Mesenchymal stem cell (in vitro differentiated cells and primary cell): Measurements from ENCODE around the gene ALDH8A1.

ENCODE experiments used
- DNase-seq: peaks from one replicate; pipeline ENCODE4 v3.0.0-alpha.2; 2013
- H2AFZ ChIP-seq: one replicate; pipeline ENCODE4 v1.6.1; 2013; ENCODE audit warnings: low read depth, mild to moderate bottlenecking, control low read depth, inconsistent platforms, low read length, moderate library complexity
- H2AK5ac ChIP-seq: 2 replicates; pipeline ENCODE4 v1.6.1; 2013; ENCODE audit warnings: low read length, moderate library complexity, mild to moderate bottlenecking, inconsistent platforms; ENCODE audit not compliant: severe bottlenecking
- H2BK120ac ChIP-seq: one replicate; pipeline ENCODE4 v1.6.1; 2013; ENCODE audit warnings: low read depth, mild to moderate bottlenecking, inconsistent platforms, low read length, moderate library complexity
- H2BK12ac ChIP-seq, 2 experiments: one replicate each; pipeline ENCODE4 v1.6.1; 2013; ENCODE audit warnings: inconsistent platforms in 2 of 2, low read length in 2 of 2, mild to moderate bottlenecking in 2 of 2, moderate library complexity in 2 of 2, control low read depth in 1 of 2
- H2BK15ac ChIP-seq: one replicate; pipeline ENCODE4 v1.6.1; 2013; ENCODE audit warnings: mild to moderate bottlenecking, low read depth, inconsistent platforms; ENCODE audit not compliant: poor library complexity, severe bottlenecking
- H2BK5ac ChIP-seq: 2 replicates; pipeline ENCODE4 v1.6.1; 2013; ENCODE audit warnings: low read depth, mild to moderate bottlenecking, low read length, control low read depth, inconsistent platforms; ENCODE audit not compliant: poor library complexity, severe bottlenecking
- H3K14ac ChIP-seq, 2 experiments: one replicate each; pipeline ENCODE4 v1.6.1; 2013; ENCODE audit warnings: inconsistent platforms in 2 of 2, low read length in 2 of 2, control low read depth in 1 of 2, mild to moderate bottlenecking in 1 of 2, moderate library complexity in 1 of 2
- H3K18ac ChIP-seq, 2 experiments: one replicate each; pipeline ENCODE4 v1.6.1; 2013; ENCODE audit warnings: inconsistent platforms in 2 of 2, low read length in 2 of 2, control low read depth in 1 of 2, low read depth in 1 of 2, mild to moderate bottlenecking in 1 of 2
- H3K23ac ChIP-seq, 2 experiments: one replicate each; pipeline ENCODE4 v1.6.1; 2013; ENCODE audit warnings: inconsistent platforms in 2 of 2, low read length in 2 of 2, mild to moderate bottlenecking in 2 of 2, moderate library complexity in 2 of 2, control low read depth in 1 of 2
- H3K27ac ChIP-seq: 2 replicates; pipeline ENCODE4 v1.5.1; 2013; ENCODE audit warnings: mild to moderate bottlenecking, moderate library complexity, low read length, control low read depth, inconsistent platforms; ENCODE audit not compliant: poor library complexity, severe bottlenecking
- H3K27me3 ChIP-seq, 2 experiments: 2 replicates each; pipeline versions ENCODE4 v1.6.1 to v1.7.0; 2013; ENCODE audit warnings: low read length in 2 of 2, mild to moderate bottlenecking in 2 of 2, moderate library complexity in 2 of 2, control low read depth in 1 of 2, inconsistent platforms in 1 of 2; ENCODE audit not compliant: control insufficient read depth in 1 of 2, insufficient read depth in 1 of 2
- H3K36me3 ChIP-seq, 2 experiments: 2 replicates each; pipeline versions ENCODE4 v1.6.1 to v1.7.0; 2013; ENCODE audit warnings: low read length in 2 of 2, control low read depth in 1 of 2, inconsistent platforms in 1 of 2, low read depth in 1 of 2, mild to moderate bottlenecking in 1 of 2; ENCODE audit not compliant: insufficient read depth in 2 of 2, control insufficient read depth in 1 of 2
- H3K4ac ChIP-seq, 2 experiments: one replicate each; pipeline ENCODE4 v1.6.1; 2013; ENCODE audit warnings: inconsistent platforms in 2 of 2, low read length in 2 of 2, mild to moderate bottlenecking in 2 of 2, moderate library complexity in 2 of 2, control low read depth in 1 of 2, low read depth in 1 of 2
- H3K4me1 ChIP-seq: 2 replicates; pipeline ENCODE4 v1.6.1; 2013; ENCODE audit warnings: low read depth, low read length, control low read depth; ENCODE audit not compliant: control insufficient read depth, insufficient read depth
- H3K4me2 ChIP-seq: 2 replicates; pipeline ENCODE4 v1.6.1; 2013; ENCODE audit warnings: low read length, mild to moderate bottlenecking, inconsistent platforms; ENCODE audit not compliant: poor library complexity, severe bottlenecking
- H3K4me3 ChIP-seq, 2 experiments: 2 replicates each; pipeline versions ENCODE4 v1.5.1 to v1.7.0; 2013; ENCODE audit warnings: low read length in 2 of 2, mild to moderate bottlenecking in 2 of 2, control low read depth in 1 of 2, low read depth in 1 of 2; ENCODE audit not compliant: insufficient read depth in 1 of 2
- H3K79me1 ChIP-seq: replicated peaks from 2 replicates; pipeline ENCODE4 v1.6.1; 2013; ENCODE audit warnings: mild to moderate bottlenecking, control low read depth, low read length, inconsistent platforms; ENCODE audit not compliant: poor library complexity, severe bottlenecking
- H3K9ac ChIP-seq: 2 replicates; pipeline ENCODE4 v1.7.0; 2013; ENCODE audit warnings: mild to moderate bottlenecking, low read length, moderate library complexity
- H3K9me3 ChIP-seq: 2 replicates; pipeline ENCODE4 v1.7.0; 2013; ENCODE audit warnings: mild to moderate bottlenecking, low read length; ENCODE audit not compliant: control insufficient read depth
- H4K8ac ChIP-seq: one replicate; pipeline ENCODE4 v1.6.1; 2013; ENCODE audit warnings: inconsistent platforms, mild to moderate bottlenecking, low read length, moderate library complexity
- H4K91ac ChIP-seq: one replicate; pipeline ENCODE4 v1.6.1; 2013; ENCODE audit warnings: mild to moderate bottlenecking, low read length, inconsistent platforms
- WGBS: methylation state at CpG from one replicate; pipeline ENCODE4 v1.1.7; 2013; ENCODE audit warnings: mixed read lengths; 5-methylcytosine and 5-hydroxymethylcytosine counted together

The ALDH8A1 gene

GRCh38 chr6:134994431-134994830 lies 44.5 kb upstream of the ALDH8A1 start:
- H3K27me3 ChIP-seq, result no peaks in the 10 kb centered on the region
- no peak overlapping the region for H3K18ac ChIP-seq
- no peak overlapping the region for H3K4me2 ChIP-seq
- H3K27ac ChIP-seq, result no peak overlapping the region
- no peak overlapping the region for H3K4ac ChIP-seq
- no peak overlapping the region for H2BK15ac ChIP-seq
- DNase-seq, result no peak
- no peak overlapping the region for H2AK5ac ChIP-seq
- H3K79me1 ChIP-seq, result peaks cover 11% of the 10 kb centered on the region
- no peak overlapping the region for H3K9ac ChIP-seq
- H3K4me1 ChIP-seq, result no peaks in the 10 kb centered on the region
- H3K36me3 ChIP-seq, result peaks cover 4 to 69% of the 10 kb centered on the region in 2 experiments
- H3K4me3 ChIP-seq, result no peak overlapping the region
- no peak overlapping the region for H2BK5ac ChIP-seq
- H2BK12ac ChIP-seq, result no peak overlapping the region
- no peak overlapping the region for H4K91ac ChIP-seq
- no peak overlapping the region for H3K14ac ChIP-seq
- no peak overlapping the region for H2BK120ac ChIP-seq
- no peak overlapping the region for H3K23ac ChIP-seq
- H4K8ac ChIP-seq, result no peak overlapping the region
- no peak overlapping the region for H2AFZ ChIP-seq
- no peaks in the 10 kb centered on the region for H3K9me3 ChIP-seq

DNA sequence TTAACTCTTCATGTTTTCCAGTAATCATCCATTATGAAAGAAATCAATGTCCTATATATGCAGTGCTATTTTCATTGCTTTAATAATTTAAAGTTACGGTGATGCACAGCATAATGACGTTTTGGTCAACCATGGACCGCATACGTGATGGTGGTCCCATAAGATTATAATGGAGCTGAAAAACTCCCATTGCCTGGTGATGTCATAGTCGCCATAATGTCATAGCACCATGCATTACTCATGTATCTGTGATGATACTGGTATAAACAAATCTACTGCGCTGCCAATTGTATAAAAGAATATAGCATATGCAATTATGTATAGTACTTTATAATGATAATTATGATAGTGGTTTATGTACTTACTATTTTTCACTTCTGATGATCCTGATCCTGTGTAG lies 42.3 kb upstream of the ALDH8A1 start:
- Histone ChIP-seq H2AFZ (no peak overlapping the region), H3K4me3 (no peak overlapping the region), H2BK120ac (no peak overlapping the region), H2BK5ac (no peak overlapping the region), H3K27me3 (no peaks in the 10 kb centered on the region), H3K4me1 (no peaks in the 10 kb centered on the region), H3K23ac (no peak overlapping the region), H3K4me2 (no peak overlapping the region), H2AK5ac (no peak overlapping the region), H2BK15ac (no peak overlapping the region), H3K36me3 (peaks cover 1 to 65% of the 10 kb centered on the region in 2 experiments), H3K4ac (no peak overlapping the region), H3K9ac (no peak overlapping the region), H4K8ac (no peak overlapping the region), H2BK12ac (no peak overlapping the region), H3K27ac (no peak overlapping the region), H3K79me1 (peaks cover 9% of the 10 kb centered on the region), H3K14ac (no peak overlapping the region), H3K9me3 (no peaks in the 10 kb centered on the region), H4K91ac (no peak overlapping the region), H3K18ac (no peak overlapping the region)
- no peak for DNase-seq
- WGBS, result 97% methylated on average over 4 of the region's 6 CpGs

DNA sequence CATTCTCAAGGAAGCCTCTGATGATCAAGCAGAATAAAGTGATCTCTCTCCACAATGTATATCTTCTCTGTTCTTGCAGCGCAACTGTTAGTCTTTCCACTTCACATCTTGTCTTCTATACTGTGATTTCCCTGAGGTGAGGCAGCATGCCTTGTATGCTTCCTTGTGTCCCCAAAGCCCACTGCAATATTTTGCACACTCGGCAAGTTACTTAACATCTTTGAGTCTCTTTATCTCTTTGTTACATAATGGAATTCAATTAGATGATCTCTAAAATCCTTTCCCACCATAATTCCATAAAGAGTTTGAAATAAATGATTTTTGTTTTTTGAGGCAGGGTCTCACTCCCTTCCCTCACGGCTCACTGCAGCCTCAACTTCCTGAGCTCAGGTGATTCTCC lies 40.4 kb upstream of the ALDH8A1 start:
- Histone ChIP-seq H2AK5ac (no peak overlapping the region), H3K14ac (no peak overlapping the region)

DNA sequence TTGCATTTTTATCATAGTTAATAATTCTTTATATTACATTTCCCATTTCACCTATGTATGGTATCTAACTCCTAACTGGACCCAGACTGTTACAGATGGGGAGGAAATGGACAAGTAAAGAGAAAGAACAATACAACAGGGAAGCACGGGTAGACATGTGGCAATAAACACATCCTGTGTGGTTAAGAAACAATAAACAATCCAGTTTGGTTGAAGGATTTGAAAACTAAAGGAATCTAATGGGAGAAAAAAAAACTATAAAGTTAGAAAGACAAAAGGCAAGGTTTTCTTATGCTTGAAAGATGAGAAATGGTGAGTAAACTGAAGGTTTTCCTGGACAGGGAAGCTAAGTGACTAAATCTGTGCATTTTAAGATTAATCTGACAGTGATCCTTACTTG lies 34.9 kb upstream of the ALDH8A1 start:
- H2AFZ ChIP-seq, result no peak overlapping the region
- H2BK15ac ChIP-seq, result no peak overlapping the region
- H3K23ac ChIP-seq, result no peak overlapping the region
- H2BK12ac ChIP-seq, result no peak overlapping the region
- H3K9ac ChIP-seq, result no peak overlapping the region
- no peak overlapping the region for H2BK5ac ChIP-seq
- H3K18ac ChIP-seq, result no peak overlapping the region
- H4K8ac ChIP-seq, result no peak overlapping the region
- no peaks in the 10 kb centered on the region for H3K27me3 ChIP-seq
- DNase-seq, result peak; percentile 54
- H3K4me1 ChIP-seq, result no peaks in the 10 kb centered on the region
- no peak overlapping the region for H3K4me2 ChIP-seq
- 0% methylated on average over 1 of the region's 1 CpG for WGBS
- H3K4me3 ChIP-seq, result no peak overlapping the region
- no peak overlapping the region for H3K27ac ChIP-seq
- H3K9me3 ChIP-seq, result no peaks in the 10 kb centered on the region
- H3K14ac ChIP-seq, result no peak overlapping the region
- H2AK5ac ChIP-seq, result no peak overlapping the region
- H2BK120ac ChIP-seq, result no peak overlapping the region
- peaks cover 3% of the 10 kb centered on the region for H3K79me1 ChIP-seq
- no peak overlapping the region for H3K4ac ChIP-seq
- peaks cover 6 to 64% of the 10 kb centered on the region in 2 experiments for H3K36me3 ChIP-seq
- no peak overlapping the region for H4K91ac ChIP-seq

More for the DNA sequence above, 40.4 kb upstream of the ALDH8A1 start:
- DNase-seq, result no peak
- Histone ChIP-seq H3K4me3 (no peak overlapping the region), H2BK15ac (no peak overlapping the region), H2AFZ (no peak overlapping the region), H3K9me3 (no peaks in the 10 kb centered on the region), H3K27ac (no peak overlapping the region), H3K4ac (no peak overlapping the region), H2BK120ac (no peak overlapping the region), H2BK12ac (no peak overlapping the region), H3K18ac (no peak overlapping the region), H3K27me3 (no peaks in the 10 kb centered on the region), H3K4me2 (no peak overlapping the region), H3K9ac (no peak overlapping the region), H3K79me1 (peaks cover 9% of the 10 kb centered on the region), H3K4me1 (no peaks in the 10 kb centered on the region), H3K36me3 (peaks cover 0 to 68% of the 10 kb centered on the region in 2 experiments), H4K91ac (no peak overlapping the region), H3K23ac (no peak overlapping the region), H4K8ac (no peak overlapping the region), H2BK5ac (no peak overlapping the region)
- WGBS, result 98% methylated on average over 2 of the region's 3 CpGs
